HG03378 (cell line): ENCODE results near the gene COL18A1.
"Not testable (repeated sequence)": the region's sequence is repeated elsewhere in the genome, so short reads cannot be mapped to it uniquely, and the experiment has no call there.

ENCODE experiments used
- ATAC-seq: cut with Tn5 transposase; IDR thresholded peaks from one replicate; pipeline ENCODE4 v1.9.1; 2021; ENCODE audit warnings: mild to moderate bottlenecking, moderate library complexity; ENCODE audit not compliant: unreplicated experiment

The COL18A1 gene

GRCh38 chr21:45423968-45424853 lies 19.2 kb downstream of the COL18A1 start:
- no peak for ATAC-seq

GRCh38 chr21:45424854-45425795 lies 20.2 kb downstream of the COL18A1 start:
- no peak for ATAC-seq

- ATAC-seq: no peak
These were observed 22.6 kb downstream of the COL18A1 start for GRCh38 chr21:45427331-45428271.

- ATAC-seq: no peak
These were observed 23.6 kb downstream of the COL18A1 start for GRCh38 chr21:45428534-45428933.

GRCh38 chr21:45429221-45430175 lies 24.5 kb downstream of the COL18A1 start:
- ATAC-seq: no peak

GRCh38 chr21:45430521-45431501 lies 25.8 kb downstream of the COL18A1 start:
- ATAC-seq: no peak

GRCh38 chr21:45431781-45432572 lies 27.0 kb downstream of the COL18A1 start:
- ATAC-seq: no peak

- ATAC-seq: no peak
These were observed 27.8 kb downstream of the COL18A1 start for GRCh38 chr21:45432575-45433255.

GRCh38 chr21:45433301-45433700 lies 28.3 kb downstream of the COL18A1 start:
- no peak for ATAC-seq

GRCh38 chr21:45433911-45434644 lies 29.1 kb downstream of the COL18A1 start:
- no peak for ATAC-seq

GRCh38 chr21:45434645-45435217 lies 29.8 kb downstream of the COL18A1 start:
- no peak for ATAC-seq

GRCh38 chr21:45435405-45435981 lies 30.5 kb downstream of the COL18A1 start:
- ATAC-seq: no peak

- no peak for ATAC-seq
These were observed 31.5 kb downstream of the COL18A1 start for GRCh38 chr21:45436351-45437065.

- not testable (repeated sequence) for ATAC-seq
These were observed 32.9 kb downstream of the COL18A1 start for GRCh38 chr21:45437844-45438243.
